Activated gamma-delta T cell treated with anti-CD3 and anti-CD28 coated beads, Interleukin-2, amount 50 U/mL, for 16 hours (primary cell): ENCODE results near the gene GFAP.

Experiments used
- DNase-seq: peaks from one replicate; pipeline ENCODE4 v3.0.0-alpha.2; 2020; ENCODE audit warnings: low read depth

GFAP gene

GRCh38 chr17:44914148-44914547 is 1.2 kb downstream of the GFAP start:
- DNase-seq: no peak

- no peak for DNase-seq
Measured at GRCh38 chr17:44913676-44914075, 1.6 kb downstream of the GFAP start.

- no peak for DNase-seq
Measured at GRCh38 chr17:44912763-44913544, 2.3 kb downstream of the GFAP start.

- DNase-seq: no peak
Measured at GRCh38 chr17:44911133-44912001, 3.9 kb downstream of the GFAP start.

GRCh38 chr17:44910231-44911106 is 4.8 kb downstream of the GFAP start:
- DNase-seq: no peak

GRCh38 chr17:44909681-44910144 is 5.6 kb downstream of the GFAP start:
- no peak for DNase-seq

GRCh38 chr17:44908761-44909326 is 6.5 kb downstream of the GFAP start:
- no peak for DNase-seq

GRCh38 chr17:44907729-44908470 is 7.4 kb downstream of the GFAP start:
- DNase-seq: no peak

GRCh38 chr17:44906763-44907728 is 8.3 kb downstream of the GFAP start:
- no peak for DNase-seq

GRCh38 chr17:44906010-44906646 is 9.2 kb downstream of the GFAP start:
- no peak for DNase-seq

- no peak for DNase-seq
Measured at GRCh38 chr17:44905006-44906000, 10.0 kb downstream of the GFAP start.

- DNase-seq: no peak
Measured at GRCh38 chr17:44904001-44904984, 11.0 kb downstream of the GFAP start.

- no peak for DNase-seq
Measured at GRCh38 chr17:44903012-44903685, 12.2 kb downstream of the GFAP start.

GRCh38 chr17:44902135-44902760 is 13.1 kb downstream of the GFAP start:
- DNase-seq: no peak

- no peak for DNase-seq
Measured at GRCh38 chr17:44901411-44901921, 13.8 kb downstream of the GFAP start.

GRCh38 chr17:44900894-44901293 is 14.4 kb downstream of the GFAP start:
- no peak for DNase-seq
